Measurements from ENCODE around the gene CBLN2.

CBLN2 gene

GRCh38 chr18:72543357-72544055 lies 636 bp downstream of the CBLN2 start (continued):
- no peak for TF ChIP-seq ZNF280D (tag by site-specific recombination; IDR thresholded peaks at IDR 0.05)
- no peak for TF ChIP-seq CTCF (tag by site-specific recombination; IDR thresholded peaks at IDR 0.05)
- TF ChIP-seq ZNF366 (tag by site-specific recombination; conservative IDR thresholded peaks at IDR 0.05), result no peak
- TF ChIP-seq ZNF37A (tag by site-specific recombination; IDR thresholded peaks at IDR 0.05), result no peak
- no peak for TF ChIP-seq ZNF350 (tag by site-specific recombination; IDR thresholded peaks at IDR 0.05)
- TF ChIP-seq ZBTB6 (tag by site-specific recombination; IDR thresholded peaks at IDR 0.05), result no peak
- TF ChIP-seq KLF7 (tag by site-specific recombination; IDR thresholded peaks at IDR 0.05; ENCODE audit: borderline replicate concordance), result no peak
- no peak for TF ChIP-seq ZNF837 (tag by site-specific recombination; IDR thresholded peaks at IDR 0.05)
- no peak for TF ChIP-seq ZNF274 (IDR thresholded peaks at IDR 0.05; ENCODE audit: low read length)
- no peak for TF ChIP-seq ZNF274 (tag by site-specific recombination; IDR thresholded peaks at IDR 0.05; ENCODE audit: borderline replicate concordance)
- no peak for TF ChIP-seq ZNF677 (tag by site-specific recombination; IDR thresholded peaks at IDR 0.05)
- no peak for TF ChIP-seq ZXDB (tag by site-specific recombination; IDR thresholded peaks at IDR 0.05)
- no peak for TF ChIP-seq SP2 (tag by site-specific recombination; IDR thresholded peaks at IDR 0.05)
- no peak for TF ChIP-seq ZNF398 (tag by site-specific recombination; IDR thresholded peaks at IDR 0.05)

- peak overlapping the region; percentile 21 for H3K4me3 ChIP-seq (ENCODE audit: low read depth, low read length)
- no peak overlapping the region for H3K27ac ChIP-seq (ENCODE audit: extremely low read depth, low read depth, low read length)
- CTCF ChIA-PET, result interaction anchor here (0.6 to 0.7 kb wide), 2 partner anchors 374 to 1252 kb away, joined by 3 to 6 read pairs; no protein-coding TSS in a partner anchor
- no peaks in the 10 kb centered on the region for H3K4me1 ChIP-seq (ENCODE audit: control insufficient read depth, insufficient read depth, low read length)
- no peaks in the 10 kb centered on the region for H3K9me3 ChIP-seq (ENCODE audit: control insufficient read depth, insufficient read depth, low read depth, low read length)
- POLR2A ChIA-PET, result no interaction called here
- TF ChIP-seq KLF10 (tag by site-specific recombination; IDR thresholded peaks at IDR 0.05), result no peak
- no peak for TF ChIP-seq ZNF624 (tag by site-specific recombination; IDR thresholded peaks at IDR 0.05)
- TF ChIP-seq ZNF175 (tag by site-specific recombination; IDR thresholded peaks at IDR 0.05), result no peak
- no peak for TF ChIP-seq ZNF2 (tag by site-specific recombination; IDR thresholded peaks at IDR 0.05)
- TF ChIP-seq ZFHX2 (tag by site-specific recombination; conservative IDR thresholded peaks at IDR 0.05), result peak; percentile 36; the same call in 1 of the 2 replicates
- TF ChIP-seq ZBTB6 (tag by site-specific recombination; IDR thresholded peaks at IDR 0.05), result no peak
- TF ChIP-seq ZNF133 (tag by site-specific recombination; IDR thresholded peaks at IDR 0.05), result no peak
- TF ChIP-seq INSM2 (tag by site-specific recombination; IDR thresholded peaks at IDR 0.05), result no peak
- TF ChIP-seq ZNF777 (tag by site-specific recombination; IDR thresholded peaks at IDR 0.05; ENCODE audit: borderline replicate concordance), result no peak
- no peaks in the 10 kb centered on the region for H3K36me3 ChIP-seq (ENCODE audit: control insufficient read depth in 2 of 2, insufficient read depth in 1 of 2, low read length in 2 of 2)
These were observed 1.2 kb downstream of the CBLN2 start for GRCh38 chr18:72542984-72543356.
